Prostate gland (tissue), 2 donors: ENCODE results near the gene LHX5. TPM values are rescaled to one million over a fixed set of nuclear protein-coding genes. Genes with fewer than 3 reads are reported as not detected.

ENCODE experiments used
- DNase-seq: peaks from one replicate; pipeline ENCODE4 v3.0.0-alpha.2; 2019; ENCODE audit warnings: low spot score
- H3K27ac ChIP-seq, 2 donors: fragments of 200-600 bp; sonication (generic); 2 replicates each; pipeline ENCODE4 v1.5.1; 2017 to 2019
- H3K27me3 ChIP-seq: fragments of 200-600 bp; sonication (generic); replicated peaks from 2 replicates; pipeline ENCODE4 v1.5.1; 2019; ENCODE audit not compliant: insufficient read depth
- H3K36me3 ChIP-seq, 2 donors: fragments of 200-600 bp; sonication (generic); 1 replicate in 1 of 2; 2 replicates in 1 of 2; pipeline versions ENCODE4 v1.5.1 to v1.8.1; 2017 to 2019
- H3K4me1 ChIP-seq: fragments of 200-600 bp; sonication (generic); replicated peaks from 2 replicates; pipeline ENCODE4 v1.5.1; 2019
- H3K4me3 ChIP-seq, 2 donors: fragments of 200-600 bp; sonication (generic); 2 replicates each; pipeline ENCODE4 v1.5.1; 2017 to 2019
- H3K9me3 ChIP-seq: fragments of 200-600 bp; sonication (generic); 2 replicates; pipeline ENCODE4 v1.5.1; 2017
- POLR2A ChIP-seq: fragments of 450-650 bp; IDR thresholded peaks from one replicate; pipeline ENCODE4 v1.6.1; 2016; ENCODE audit warnings: antibody characterized with exemption, mild to moderate bottlenecking
- POLR2AphosphoS5 ChIP-seq: sonication (generic); formaldehyde crosslinking; IDR thresholded peaks from one replicate; pipeline ENCODE4 v1.6.1; 2017; ENCODE audit warnings: antibody characterized with exemption
- WGBS: methylation state at CpG from one replicate; pipeline ENCODE4 v1.1.5; 2018; 5-methylcytosine and 5-hydroxymethylcytosine counted together
- intact Hi-C: fragments of 100-400 bp; cut with DNase I; formaldehyde crosslinking; loops from one replicate; pipeline ENCODE4 v1.14.2; 2022
- total RNA-seq, 2 donors: library from RNA; depleted of rRNA; stranded (reverse); fragments of >200 nt; gene quantifications; one replicate each; pipeline ENCODE4 v1.1.0, GENCODE V29; 2016
- TF ChIP-seq, protein P1 (sequence below), 4 experiments: fragments of 200-600 bp in 2 of 4; fragments of 450-650 bp in 2 of 4; sonication (generic) in 2 of 4; IDR thresholded peaks; 1 replicate in 3 of 4; 2 replicates in 1 of 4; pipeline ENCODE4 v1.5.1; 2016 to 2019; ENCODE audit warnings: antibody characterized with exemption in 4 of 4, mild to moderate bottlenecking in 2 of 4, moderate library complexity in 2 of 4

Gene LHX5
- total RNA-seq, 2 donors from 2014 or later: not detected

- no peak for TF ChIP-seq POLR2AphosphoS5
- TF ChIP-seq POLR2A: no peak
- TF ChIP-seq, protein P1, sequence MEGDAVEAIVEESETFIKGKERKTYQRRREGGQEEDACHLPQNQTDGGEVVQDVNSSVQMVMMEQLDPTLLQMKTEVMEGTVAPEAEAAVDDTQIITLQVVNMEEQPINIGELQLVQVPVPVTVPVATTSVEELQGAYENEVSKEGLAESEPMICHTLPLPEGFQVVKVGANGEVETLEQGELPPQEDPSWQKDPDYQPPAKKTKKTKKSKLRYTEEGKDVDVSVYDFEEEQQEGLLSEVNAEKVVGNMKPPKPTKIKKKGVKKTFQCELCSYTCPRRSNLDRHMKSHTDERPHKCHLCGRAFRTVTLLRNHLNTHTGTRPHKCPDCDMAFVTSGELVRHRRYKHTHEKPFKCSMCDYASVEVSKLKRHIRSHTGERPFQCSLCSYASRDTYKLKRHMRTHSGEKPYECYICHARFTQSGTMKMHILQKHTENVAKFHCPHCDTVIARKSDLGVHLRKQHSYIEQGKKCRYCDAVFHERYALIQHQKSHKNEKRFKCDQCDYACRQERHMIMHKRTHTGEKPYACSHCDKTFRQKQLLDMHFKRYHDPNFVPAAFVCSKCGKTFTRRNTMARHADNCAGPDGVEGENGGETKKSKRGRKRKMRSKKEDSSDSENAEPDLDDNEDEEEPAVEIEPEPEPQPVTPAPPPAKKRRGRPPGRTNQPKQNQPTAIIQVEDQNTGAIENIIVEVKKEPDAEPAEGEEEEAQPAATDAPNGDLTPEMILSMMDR (IDR thresholded peaks at IDR 0.05): no peak
- Histone ChIP-seq H3K9me3 (no peaks in the 10 kb centered on the region), H3K27me3 (peaks cover 9% of the 10 kb centered on the region), H3K4me1 (no peaks in the 10 kb centered on the region), H3K36me3 (no peaks in the 10 kb centered on the region), H3K27ac (no peak overlapping the region), H3K4me3 (no peak overlapping the region)
- DNase-seq: no peak
- intact Hi-C loops: no loop called here
- WGBS: 52% methylated on average over 4 of the region's 4 CpGs
Observed at GRCh38 chr12:113457710-113458109, 14.0 kb downstream of the LHX5 start.

- Histone ChIP-seq H3K27ac (no peak overlapping the region), H3K9me3 (no peaks in the 10 kb centered on the region), H3K36me3 (no peaks in the 10 kb centered on the region), H3K27me3 (peaks cover 8% of the 10 kb centered on the region), H3K4me3 (no peak overlapping the region), H3K4me1 (no peaks in the 10 kb centered on the region)
- 42% methylated on average over 10 of the region's 10 CpGs for WGBS
- TF ChIP-seq POLR2AphosphoS5 (no peak), POLR2A (no peak)
- TF ChIP-seq, protein P1 (IDR thresholded peaks at IDR 0.05): no peak
- DNase-seq: no peak
- intact Hi-C loops: no loop called here
Observed at GRCh38 chr12:113457185-113457584, 14.5 kb downstream of the LHX5 start.

DNA sequence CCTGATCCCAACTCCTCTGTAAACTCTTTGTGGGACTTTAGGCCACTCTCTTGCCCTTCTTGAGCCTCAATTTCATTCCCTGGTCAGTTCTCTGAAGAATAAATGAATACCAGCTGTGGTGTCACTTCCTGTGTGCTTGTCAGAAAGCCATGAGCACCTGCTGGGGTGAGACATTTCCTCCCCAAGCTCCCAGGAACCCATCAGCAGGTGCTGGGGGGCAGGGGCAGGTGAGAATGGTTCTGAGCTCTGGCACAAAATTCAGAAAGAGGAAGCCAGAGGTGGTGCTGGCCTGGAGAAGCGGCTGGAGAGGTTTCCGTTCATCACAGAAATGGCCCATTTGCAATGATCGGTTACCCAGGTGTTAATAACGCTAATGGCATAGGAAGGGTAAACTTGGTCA is 14.9 kb downstream of the LHX5 start:
- 54% methylated on average over 4 of the region's 4 CpGs for WGBS
- intact Hi-C loops: no loop called here
- H3K27me3 ChIP-seq: peaks cover 8% of the 10 kb centered on the region

DNA sequence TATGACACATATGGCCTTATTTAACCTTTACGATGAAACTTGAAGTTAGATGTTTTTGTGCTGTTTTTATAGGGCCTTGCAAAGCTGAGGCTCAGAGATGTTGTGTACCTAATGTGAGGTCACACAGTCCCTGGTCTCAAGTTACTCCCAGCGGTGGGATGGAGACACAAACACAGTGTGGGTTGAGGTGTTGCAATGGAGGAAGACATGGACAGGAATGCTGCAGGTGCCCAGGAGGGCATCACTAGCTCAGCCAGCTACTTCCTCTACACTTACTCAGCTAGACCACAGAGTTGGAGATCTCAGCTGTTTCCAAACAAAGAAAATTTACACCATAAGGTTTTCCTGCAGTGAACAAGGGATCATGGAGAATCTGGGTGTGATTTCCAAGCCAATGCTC is 15.5 kb downstream of the LHX5 start:
- 59% methylated on average over 2 of the region's 2 CpGs for WGBS
- Histone ChIP-seq H3K9me3 (no peaks in the 10 kb centered on the region), H3K27me3 (peaks cover 8% of the 10 kb centered on the region), H3K36me3 (no peaks in the 10 kb centered on the region), H3K4me1 (no peaks in the 10 kb centered on the region), H3K27ac (no peak overlapping the region), H3K4me3 (no peak overlapping the region)
- intact Hi-C loops: no loop called here
- no peak for DNase-seq
- no peak for TF ChIP-seq POLR2A
- TF ChIP-seq, protein P1 (IDR thresholded peaks at IDR 0.05): no peak
- no peak for TF ChIP-seq POLR2AphosphoS5

More for the DNA sequence above, 14.9 kb downstream of the LHX5 start:
- TF ChIP-seq POLR2AphosphoS5 (no peak), POLR2A (no peak)
- TF ChIP-seq, protein P1 (IDR thresholded peaks at IDR 0.05): no peak
- no peak overlapping the region for H3K4me3 ChIP-seq
- no peaks in the 10 kb centered on the region for H3K36me3 ChIP-seq
- no peak for DNase-seq
- H3K9me3 ChIP-seq: no peaks in the 10 kb centered on the region
- H3K4me1 ChIP-seq: no peaks in the 10 kb centered on the region
- H3K27ac ChIP-seq: no peak overlapping the region

DNA sequence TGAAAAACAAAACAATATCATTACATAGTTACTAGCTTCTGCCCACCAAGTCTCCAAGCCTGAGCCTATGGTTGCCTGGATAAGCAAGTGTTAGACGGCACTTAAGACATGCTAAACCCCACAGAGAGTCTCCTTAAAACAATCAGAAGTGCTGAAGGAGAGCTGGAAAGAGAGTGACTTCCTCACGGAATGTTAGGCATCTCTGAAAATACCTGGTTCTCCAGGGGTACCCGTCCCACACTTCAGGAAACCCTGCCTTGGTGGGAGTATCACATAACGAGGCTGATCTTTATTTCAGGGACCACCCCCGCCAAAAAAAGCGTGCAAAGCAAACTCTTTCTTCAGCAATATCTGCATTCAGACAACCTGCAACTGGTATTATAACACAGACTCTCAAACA is 18.3 kb downstream of the LHX5 start:
- WGBS: 24% methylated on average over 6 of the region's 6 CpGs
- Histone ChIP-seq H3K4me1 (no peaks in the 10 kb centered on the region), H3K36me3 (no peaks in the 10 kb centered on the region), H3K9me3 (no peaks in the 10 kb centered on the region), H3K4me3 (no peak overlapping the region), H3K27me3 (no peaks in the 10 kb centered on the region), H3K27ac (no peak overlapping the region)
- DNase-seq: no peak
- intact Hi-C loops: no loop called here
- TF ChIP-seq POLR2AphosphoS5: no peak
- no peak for TF ChIP-seq POLR2A
- TF ChIP-seq, protein P1 (IDR thresholded peaks at IDR 0.05): no peak
